ENCODE data around the gene DOCK9.

GRCh38 chr13:98979012-98979660 is 1.3 kb upstream of the DOCK9 start:
- TF ChIP-seq CTCF (IDR thresholded peaks at IDR 0.05) (no peak), POLR2AphosphoS5 (IDR thresholded peaks at IDR 0.05; ENCODE audit: low read depth, low read length) (no peak), SIN3A (IDR thresholded peaks at IDR 0.05; ENCODE audit: borderline replicate concordance, insufficient read depth, low read depth, low read length) (no peak)

All from Panc1 (cell line).